ENCODE measurements around the gene ABCF1. TPM values are rescaled to one million over a fixed set of nuclear protein-coding genes. Genes with fewer than 3 reads are reported as not detected.

ABCF1 gene
- total RNA-seq, 1 donor from 2014 or later: 21.9 TPM

DNA sequence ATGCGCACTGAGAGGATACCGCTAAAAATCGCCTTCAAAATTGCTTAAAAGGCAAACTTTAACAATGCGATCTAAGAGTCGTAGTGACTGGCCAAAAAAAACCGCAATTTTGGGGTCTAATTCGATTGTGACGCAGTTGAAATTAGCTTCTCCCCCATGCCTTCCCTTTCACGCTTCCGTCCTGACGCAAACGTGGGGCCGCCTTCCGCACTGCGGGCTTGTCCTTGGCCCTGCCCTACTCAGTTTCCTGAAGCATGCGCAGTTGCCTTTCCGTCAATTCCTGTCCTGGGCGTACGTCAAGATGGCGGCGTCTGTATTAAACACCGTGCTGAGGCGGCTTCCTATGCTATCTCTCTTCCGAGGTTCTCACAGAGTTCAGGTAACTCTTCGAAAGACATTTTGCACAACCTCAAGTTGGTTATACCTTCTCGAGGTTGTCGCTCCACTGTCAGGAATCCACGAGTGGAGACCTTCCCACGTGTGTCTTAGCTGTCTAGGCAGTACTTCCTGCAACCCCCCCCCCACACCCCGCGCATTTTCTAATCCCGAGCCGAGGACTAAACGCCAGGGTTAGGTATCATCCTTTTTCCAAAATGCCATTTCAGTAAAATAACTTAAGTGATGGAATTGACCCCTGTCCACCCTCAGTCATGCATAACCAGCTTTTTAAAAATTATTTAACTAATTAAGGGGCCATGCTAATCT lies 46.5 kb downstream of the ABCF1 start, which contains the start of gene MRPS18B:
TSS of gene MRPS18B (plus strand) at position 276 of the 705 bp plus-strand sequence. CDS start at position 302, 26 bp downstream.
- Histone ChIP-seq H3K4me1 (ENCODE audit: control insufficient read depth in 3 of 3, insufficient read depth in 3 of 3, low read length in 3 of 3) (peaks cover 26 to 37% (median 33%) of the 10 kb centered on the region in 3 donors), H3K36me3 (ENCODE audit: control insufficient read depth in 3 of 3, insufficient read depth in 3 of 3, low read length in 3 of 3) (peaks cover 29 to 40% (median 34%) of the 10 kb centered on the region in 3 donors), H3K27ac (ENCODE audit: low read depth, low read length) (peak within 1 kb of the TSS; percentile 100), H3K9ac (ENCODE audit: low read depth in 1 of 3, low read length in 3 of 3) (peak within 1 kb of the TSS; percentile 94 to 100 (median 98)), H3K4me3 (ENCODE audit: low read length in 3 of 3) (peak within 1 kb of the TSS; percentile 88 to 100 (median 94)), H3K27me3 (ENCODE audit: control insufficient read depth in 3 of 3, insufficient read depth in 3 of 3, low read length in 3 of 3) (no peaks in the 10 kb centered on the region), H3K9me3 (ENCODE audit: control insufficient read depth in 3 of 3, low read length in 3 of 3) (no peaks in the 10 kb centered on the region)

DNA sequence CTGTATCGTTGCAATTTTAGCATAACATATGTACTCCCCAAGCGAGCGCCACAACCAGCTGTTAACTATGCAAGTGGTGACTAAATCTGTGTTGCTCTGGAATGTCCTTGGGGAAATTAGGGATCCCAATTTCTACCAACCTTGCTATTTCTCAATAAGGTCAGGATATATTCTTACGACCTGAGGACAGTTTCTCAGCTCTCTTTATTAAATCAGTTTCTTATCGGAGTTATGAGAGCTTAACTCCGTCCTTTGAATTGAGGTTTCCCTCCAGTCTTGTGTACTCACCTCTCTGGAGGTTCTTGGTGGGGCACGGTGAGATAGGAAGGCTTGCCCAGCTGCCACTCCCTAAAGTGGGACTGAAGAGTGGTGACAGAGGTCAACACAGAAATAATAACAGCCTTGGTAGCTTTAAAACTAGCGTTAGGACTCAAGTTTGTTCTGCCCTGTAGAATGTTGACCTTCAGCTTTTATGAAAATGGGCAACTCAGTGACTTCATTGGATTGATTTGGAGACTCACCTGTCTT lies 47.1 kb downstream of the ABCF1 start:
- H3K4me3 ChIP-seq (ENCODE audit: low read length in 3 of 3): peak overlapping the region; percentile 74 to 100 (median 94)
- H3K4me1 ChIP-seq (ENCODE audit: control insufficient read depth in 3 of 3, insufficient read depth in 3 of 3, low read length in 3 of 3): peaks cover 23 to 31% (median 27%) of the 10 kb centered on the region in 3 donors
- no peaks in the 10 kb centered on the region for H3K9me3 ChIP-seq (ENCODE audit: control insufficient read depth in 3 of 3, low read length in 3 of 3)
- H3K36me3 ChIP-seq (ENCODE audit: control insufficient read depth in 3 of 3, insufficient read depth in 3 of 3, low read length in 3 of 3): peaks cover 35 to 45% (median 38%) of the 10 kb centered on the region in 3 donors
- peak overlapping the region; percentile 100 for H3K27ac ChIP-seq (ENCODE audit: low read depth, low read length)
- peak overlapping the region; percentile 94 to 99 (median 98) for H3K9ac ChIP-seq (ENCODE audit: low read depth in 1 of 3, low read length in 3 of 3)
- no peaks in the 10 kb centered on the region for H3K27me3 ChIP-seq (ENCODE audit: control insufficient read depth in 3 of 3, insufficient read depth in 3 of 3, low read length in 3 of 3)

DNA sequence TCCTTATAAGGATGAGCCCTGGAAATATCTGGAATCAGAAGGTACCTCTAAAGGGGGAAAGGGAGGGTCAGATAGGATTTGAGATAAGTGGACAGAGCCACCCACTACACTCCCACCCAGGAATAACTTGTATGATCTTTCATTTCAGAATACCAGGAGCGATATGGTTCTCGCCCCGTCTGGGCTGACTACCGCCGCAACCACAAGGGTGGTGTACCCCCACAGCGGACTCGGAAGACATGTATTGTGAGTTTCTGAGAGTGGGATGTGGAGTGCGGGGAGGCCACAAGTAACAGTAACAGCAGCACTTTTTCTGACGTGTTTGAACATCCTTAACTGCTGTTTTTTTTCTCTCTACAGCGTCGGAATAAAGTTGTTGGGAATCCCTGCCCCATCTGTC lies 48.3 kb downstream of the ABCF1 start:
- H3K27me3 ChIP-seq (ENCODE audit: control insufficient read depth in 3 of 3, insufficient read depth in 3 of 3, low read length in 3 of 3): no peaks in the 10 kb centered on the region
- H3K27ac ChIP-seq (ENCODE audit: low read depth, low read length): no peak overlapping the region
- peaks cover 46 to 55% (median 48%) of the 10 kb centered on the region in 3 donors for H3K36me3 ChIP-seq (ENCODE audit: control insufficient read depth in 3 of 3, insufficient read depth in 3 of 3, low read length in 3 of 3)
- no peaks in the 10 kb centered on the region for H3K9me3 ChIP-seq (ENCODE audit: control insufficient read depth in 3 of 3, low read length in 3 of 3)
- H3K9ac ChIP-seq (ENCODE audit: low read depth in 1 of 3, low read length in 3 of 3): peak overlapping the region in 1 of 3 donors; percentile 50
- H3K4me3 ChIP-seq (ENCODE audit: low read length in 3 of 3): no peak overlapping the region
- peaks cover 14 to 21% (median 16%) of the 10 kb centered on the region in 3 donors for H3K4me1 ChIP-seq (ENCODE audit: control insufficient read depth in 3 of 3, insufficient read depth in 3 of 3, low read length in 3 of 3)

DNA sequence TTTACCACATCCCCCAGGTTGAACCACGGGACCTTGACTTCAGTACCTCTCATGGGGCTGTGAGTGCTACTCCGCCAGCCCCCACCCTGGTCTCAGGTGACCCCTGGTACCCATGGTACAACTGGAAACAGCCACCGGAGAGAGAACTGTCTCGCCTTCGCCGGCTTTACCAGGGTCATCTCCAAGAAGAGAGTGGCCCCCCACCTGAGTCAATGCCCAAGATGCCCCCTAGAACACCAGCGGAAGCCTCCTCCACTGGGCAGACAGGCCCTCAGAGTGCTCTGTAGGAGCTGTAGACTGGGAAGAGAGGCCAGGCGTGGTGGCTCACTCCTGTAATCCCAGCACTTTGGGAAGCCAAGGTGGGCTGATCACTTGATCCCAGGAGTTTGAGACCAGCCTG lies 54.3 kb downstream of the ABCF1 start:
- Histone ChIP-seq H3K27me3 (ENCODE audit: control insufficient read depth in 3 of 3, insufficient read depth in 3 of 3, low read length in 3 of 3) (no peaks in the 10 kb centered on the region), H3K4me3 (ENCODE audit: low read length in 3 of 3) (no peak overlapping the region), H3K36me3 (ENCODE audit: control insufficient read depth in 3 of 3, insufficient read depth in 3 of 3, low read length in 3 of 3) (peaks cover 45 to 49% (median 46%) of the 10 kb centered on the region in 3 donors), H3K9me3 (ENCODE audit: control insufficient read depth in 3 of 3, low read length in 3 of 3) (no peaks in the 10 kb centered on the region), H3K27ac (ENCODE audit: low read depth, low read length) (no peak overlapping the region), H3K9ac (ENCODE audit: low read depth in 1 of 3, low read length in 3 of 3) (peak overlapping the region in 1 of 3 donors; percentile 16), H3K4me1 (ENCODE audit: control insufficient read depth in 3 of 3, insufficient read depth in 3 of 3, low read length in 3 of 3) (peaks cover 8 to 15% (median 13%) of the 10 kb centered on the region in 3 donors)

DNA sequence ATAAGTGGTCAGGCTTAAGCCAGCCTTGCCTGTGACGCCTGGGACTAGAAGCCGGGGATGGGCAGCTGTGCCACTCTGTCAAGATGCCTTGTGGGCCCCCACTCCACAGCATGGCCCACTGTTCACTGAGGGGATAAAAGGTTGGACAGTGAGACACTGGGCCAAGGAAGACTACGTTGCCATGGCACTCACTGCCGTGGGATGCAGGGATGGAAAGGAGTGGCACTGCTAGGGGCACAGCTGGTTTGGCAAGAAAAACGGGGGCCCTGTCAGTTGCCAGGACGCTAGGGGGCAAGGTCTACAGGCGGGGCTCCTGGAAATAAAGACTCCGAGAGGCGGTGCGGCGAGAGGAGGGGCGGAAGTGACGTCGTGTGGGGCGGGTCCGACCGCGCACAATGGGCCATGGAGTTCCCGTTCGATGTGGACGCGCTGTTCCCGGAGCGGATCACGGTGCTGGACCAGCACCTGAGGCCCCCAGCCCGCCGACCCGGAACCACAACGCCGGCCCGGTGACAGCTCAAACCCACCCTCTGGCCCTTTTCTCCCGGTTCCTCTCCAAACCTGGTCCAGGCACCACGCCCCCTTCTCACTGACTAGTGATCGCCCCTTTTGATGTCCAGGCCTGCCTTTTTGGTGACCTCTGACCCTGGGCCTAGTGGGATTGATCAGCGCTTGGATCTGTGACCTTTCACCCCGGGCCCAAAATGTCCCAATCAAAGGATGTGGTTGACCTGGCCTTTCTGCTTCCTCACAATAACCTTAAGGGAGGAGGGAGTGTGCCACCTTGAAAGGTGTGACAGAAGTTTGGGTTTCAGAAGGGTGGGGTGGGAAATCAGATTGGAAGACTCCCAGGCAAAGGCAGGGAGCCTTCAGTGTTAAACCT lies 55.5 kb downstream of the ABCF1 start, which contains the start of gene ATAT1:
TSS of gene ATAT1 (plus strand) at position 391 of the 883 bp plus-strand sequence.
- no peaks in the 10 kb centered on the region for H3K9me3 ChIP-seq (ENCODE audit: control insufficient read depth in 3 of 3, low read length in 3 of 3)
- H3K27me3 ChIP-seq (ENCODE audit: control insufficient read depth in 3 of 3, insufficient read depth in 3 of 3, low read length in 3 of 3): no peaks in the 10 kb centered on the region
- H3K36me3 ChIP-seq (ENCODE audit: control insufficient read depth in 3 of 3, insufficient read depth in 3 of 3, low read length in 3 of 3): peaks cover 36 to 43% (median 42%) of the 10 kb centered on the region in 3 donors
- peaks cover 8 to 15% (median 13%) of the 10 kb centered on the region in 3 donors for H3K4me1 ChIP-seq (ENCODE audit: control insufficient read depth in 3 of 3, insufficient read depth in 3 of 3, low read length in 3 of 3)
- peak within 1 kb of the TSS; percentile 88 to 96 (median 89) for H3K9ac ChIP-seq (ENCODE audit: low read depth in 1 of 3, low read length in 3 of 3)
- peak within 1 kb of the TSS; percentile 91 for H3K27ac ChIP-seq (ENCODE audit: low read depth, low read length)
- H3K4me3 ChIP-seq (ENCODE audit: low read length in 3 of 3): peak within 1 kb of the TSS; percentile 82 to 87 (median 83)

DNA sequence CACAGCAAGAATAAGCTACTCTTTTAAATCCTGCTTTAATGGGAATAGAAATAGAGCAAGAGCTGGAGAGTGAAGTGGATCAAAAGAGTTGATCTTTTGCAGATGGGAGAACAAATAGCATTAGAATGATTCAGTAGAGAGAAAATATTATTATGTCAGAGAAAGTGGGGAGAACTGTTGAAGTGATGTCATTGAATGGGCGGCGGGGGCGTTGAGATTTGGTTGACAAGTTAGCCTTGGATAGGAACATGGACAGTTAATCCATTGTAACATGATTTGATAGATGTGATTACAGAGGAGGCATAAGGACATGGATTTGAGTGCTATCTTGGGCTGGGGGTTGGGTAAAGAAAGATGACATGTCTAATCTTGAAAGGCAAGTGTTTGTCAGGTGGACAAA lies 64.6 kb downstream of the ABCF1 start:
- Histone ChIP-seq H3K9me3 (ENCODE audit: control insufficient read depth in 3 of 3, low read length in 3 of 3) (no peaks in the 10 kb centered on the region), H3K27me3 (ENCODE audit: control insufficient read depth in 3 of 3, insufficient read depth in 3 of 3, low read length in 3 of 3) (no peaks in the 10 kb centered on the region), H3K4me1 (ENCODE audit: control insufficient read depth in 3 of 3, insufficient read depth in 3 of 3, low read length in 3 of 3) (no peaks in the 10 kb centered on the region), H3K9ac (ENCODE audit: low read depth in 1 of 3, low read length in 3 of 3) (no peak overlapping the region), H3K36me3 (ENCODE audit: control insufficient read depth in 3 of 3, insufficient read depth in 3 of 3, low read length in 3 of 3) (peaks cover 10 to 16% (median 13%) of the 10 kb centered on the region in 3 donors), H3K27ac (ENCODE audit: low read depth, low read length) (no peak overlapping the region), H3K4me3 (ENCODE audit: low read length in 3 of 3) (no peak overlapping the region)

DNA sequence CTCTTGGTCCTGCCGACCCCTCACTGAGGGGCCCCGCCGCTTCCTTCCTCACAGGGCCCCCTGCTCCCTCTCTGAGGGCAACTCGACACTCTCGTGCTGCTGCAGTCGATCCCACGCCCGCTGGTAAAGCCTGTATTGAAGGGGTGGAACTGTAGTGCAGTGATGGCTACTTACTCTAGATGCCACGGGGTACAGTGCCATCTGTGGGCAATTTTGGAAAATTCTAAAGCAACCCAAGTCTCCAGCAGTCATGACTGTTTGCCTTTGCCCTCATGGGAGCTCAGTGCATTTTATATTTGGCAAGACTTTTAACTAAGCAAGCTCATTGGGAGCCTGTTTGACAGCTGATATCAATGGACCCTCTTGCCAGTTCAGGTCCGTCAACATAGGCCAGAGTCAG lies 69.2 kb downstream of the ABCF1 start:
- Histone ChIP-seq H3K9me3 (ENCODE audit: control insufficient read depth in 3 of 3, low read length in 3 of 3) (no peaks in the 10 kb centered on the region), H3K9ac (ENCODE audit: low read depth in 1 of 3, low read length in 3 of 3) (no peak overlapping the region), H3K4me3 (ENCODE audit: low read length in 3 of 3) (no peak overlapping the region), H3K4me1 (ENCODE audit: control insufficient read depth in 3 of 3, insufficient read depth in 3 of 3, low read length in 3 of 3) (peaks cover 0 to 3% (median 0%) of the 10 kb centered on the region in 3 donors), H3K27me3 (ENCODE audit: control insufficient read depth in 3 of 3, insufficient read depth in 3 of 3, low read length in 3 of 3) (no peaks in the 10 kb centered on the region), H3K27ac (ENCODE audit: low read depth, low read length) (no peak overlapping the region), H3K36me3 (ENCODE audit: control insufficient read depth in 3 of 3, insufficient read depth in 3 of 3, low read length in 3 of 3) (peaks cover 13 to 31% (median 24%) of the 10 kb centered on the region in 3 donors)

DNA sequence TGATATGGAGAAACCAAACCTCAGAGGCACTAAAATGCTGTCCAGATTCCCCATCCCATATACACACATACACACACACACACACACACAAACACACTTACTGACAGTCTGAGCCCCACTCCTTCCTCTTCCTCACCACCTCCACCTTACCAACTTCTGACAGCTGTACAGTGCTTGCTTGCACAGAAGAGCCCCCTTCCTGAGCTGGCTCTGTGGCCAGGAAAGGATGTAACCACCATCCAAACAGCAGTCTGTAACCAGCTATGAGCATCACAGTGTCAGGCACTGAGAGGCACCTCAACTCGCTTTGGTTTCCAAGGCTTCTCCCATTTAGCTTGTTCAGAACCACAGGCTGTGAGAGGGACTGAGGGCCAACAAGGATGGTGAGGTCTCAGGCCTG lies 69.8 kb downstream of the ABCF1 start:
- peaks cover 13 to 31% (median 24%) of the 10 kb centered on the region in 3 donors for H3K36me3 ChIP-seq (ENCODE audit: control insufficient read depth in 3 of 3, insufficient read depth in 3 of 3, low read length in 3 of 3)

More for the DNA sequence above, 69.8 kb downstream of the ABCF1 start:
- Histone ChIP-seq H3K27me3 (ENCODE audit: control insufficient read depth in 3 of 3, insufficient read depth in 3 of 3, low read length in 3 of 3) (no peaks in the 10 kb centered on the region), H3K4me1 (ENCODE audit: control insufficient read depth in 3 of 3, insufficient read depth in 3 of 3, low read length in 3 of 3) (peaks cover 0 to 6% (median 1%) of the 10 kb centered on the region in 3 donors), H3K9me3 (ENCODE audit: control insufficient read depth in 3 of 3, low read length in 3 of 3) (no peaks in the 10 kb centered on the region), H3K27ac (ENCODE audit: low read depth, low read length) (no peak overlapping the region), H3K9ac (ENCODE audit: low read depth in 1 of 3, low read length in 3 of 3) (peak overlapping the region in 1 of 3 donors; percentile 16), H3K4me3 (ENCODE audit: low read length in 3 of 3) (no peak overlapping the region)

Measured in skeletal muscle tissue (tissue), 4 donors.